GM12864 (cell line): ENCODE measurements around the gene ACAD10.
"Not testable (repeated sequence)": the region's sequence is repeated elsewhere in the genome, so short reads cannot be mapped to it uniquely, and the experiment has no call there.

Experiments
- DNase-seq: peaks from one replicate; pipeline ENCODE4 v3.0.0-alpha.2; 2011; ENCODE audit warnings: low read depth
- H3K4me3 ChIP-seq: 2 replicates; pipeline ENCODE4 v1.5.1; 2011; ENCODE audit warnings: mild to moderate bottlenecking, low read depth, low read length, control low read depth
- CTCF ChIP-seq: IDR thresholded peaks from 2 replicates; pipeline ENCODE4 v1.5.1; 2011; ENCODE audit warnings: low read depth, mild to moderate bottlenecking, moderate library complexity, low read length, control low read depth, inconsistent platforms; ENCODE audit errors: missing control alignments

The ACAD10 gene

DNA sequence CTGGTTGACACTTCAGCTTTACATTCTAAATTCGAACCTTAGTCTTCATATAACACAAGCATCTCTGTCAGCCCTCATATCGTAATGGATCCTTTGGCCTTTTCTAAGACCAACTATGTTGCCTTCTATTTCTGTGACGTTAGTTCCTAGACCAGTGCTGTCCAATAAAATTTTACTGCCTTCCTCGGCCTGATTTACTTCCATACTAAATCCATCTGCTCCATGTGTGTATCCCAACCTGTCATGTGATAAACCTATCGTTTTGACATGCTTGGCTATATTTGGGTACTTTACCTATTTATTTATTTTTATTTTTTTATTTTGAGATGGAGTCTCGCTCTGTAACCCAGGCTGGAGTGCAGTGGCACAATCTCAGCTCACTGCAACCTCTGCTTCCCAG lies 20.3 kb downstream of the ACAD10 start:
- no peak for DNase-seq
- H3K4me3 ChIP-seq, result no peak overlapping the region
- no peak for TF ChIP-seq CTCF

- no peak overlapping the region for H3K4me3 ChIP-seq
- DNase-seq, result no peak
- no peak for TF ChIP-seq CTCF
Measured at GRCh38 chr12:111715279-111715678, 29.4 kb downstream of the ACAD10 start.

- not testable (repeated sequence) for DNase-seq, H3K4me3 ChIP-seq
Measured at GRCh38 chr12:111719316-111719715, 33.5 kb downstream of the ACAD10 start.

DNA sequence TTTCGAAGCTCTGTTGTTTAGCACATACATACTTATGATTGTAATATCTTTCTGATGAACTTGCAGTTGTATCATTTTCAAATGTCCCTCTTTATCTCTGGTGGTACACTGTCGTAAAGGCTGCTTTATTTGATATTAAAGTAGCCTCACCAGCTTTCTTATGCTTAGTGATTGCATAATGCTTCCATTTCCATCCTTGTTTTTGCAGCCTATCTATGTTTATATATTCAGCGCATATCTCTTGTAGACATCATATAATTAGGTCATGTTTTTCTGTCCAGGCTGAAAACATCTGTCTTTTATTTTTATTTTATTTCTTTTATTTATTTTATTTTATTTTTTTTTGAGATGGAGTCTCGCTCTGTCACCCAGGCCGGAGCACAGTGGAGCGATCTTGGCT lies 34.6 kb downstream of the ACAD10 start:
- no peak for DNase-seq
- TF ChIP-seq CTCF, result no peak
- no peak overlapping the region for H3K4me3 ChIP-seq

- not testable (repeated sequence) for H3K4me3 ChIP-seq, DNase-seq
Measured at GRCh38 chr12:111723646-111724360, 38.0 kb downstream of the ACAD10 start.

GRCh38 chr12:111728795-111729194 lies 42.9 kb downstream of the ACAD10 start:
- DNase-seq, result no peak
- no peak overlapping the region for H3K4me3 ChIP-seq
- no peak for TF ChIP-seq CTCF

GRCh38 chr12:111730420-111730819 lies 44.6 kb downstream of the ACAD10 start:
- H3K4me3 ChIP-seq, result no peak overlapping the region
- TF ChIP-seq CTCF, result no peak
- DNase-seq, result no peak

DNA sequence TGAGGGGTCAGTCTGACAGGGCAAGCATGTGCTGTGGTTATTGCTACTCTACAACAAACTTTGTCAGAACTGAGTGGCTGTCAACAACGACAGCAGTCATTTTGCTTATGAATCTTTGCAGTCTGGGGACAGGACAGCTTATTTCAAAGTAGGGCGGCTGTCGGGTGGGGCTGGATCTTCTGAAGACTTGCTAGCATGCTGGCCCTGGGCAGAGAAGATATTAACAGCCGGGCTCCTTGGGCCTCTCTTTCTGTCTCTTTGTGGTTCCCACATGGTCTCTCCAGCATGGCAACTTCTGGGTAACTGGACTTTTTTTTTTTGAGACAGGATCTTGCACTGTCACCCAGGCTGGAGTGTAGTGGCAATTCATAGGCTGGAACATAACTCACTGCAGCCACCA lies 46.9 kb downstream of the ACAD10 start:
- TF ChIP-seq CTCF, result no peak
- H3K4me3 ChIP-seq, result no peak overlapping the region
- DNase-seq, result no peak
